Erythroblast (primary cell): ENCODE data around the gene SCFD2.

Experiments used
- GATA1 ChIP-seq: IDR thresholded peaks from 2 replicates; pipeline ENCODE4 v1.6.1; 2011; ENCODE audit warnings: low read depth, mild to moderate bottlenecking, control low read depth, low read length, moderate library complexity
- POLR2A ChIP-seq: IDR thresholded peaks from 2 replicates; pipeline ENCODE4 v1.6.1; 2011; ENCODE audit warnings: mild to moderate bottlenecking, low read length

DNA sequence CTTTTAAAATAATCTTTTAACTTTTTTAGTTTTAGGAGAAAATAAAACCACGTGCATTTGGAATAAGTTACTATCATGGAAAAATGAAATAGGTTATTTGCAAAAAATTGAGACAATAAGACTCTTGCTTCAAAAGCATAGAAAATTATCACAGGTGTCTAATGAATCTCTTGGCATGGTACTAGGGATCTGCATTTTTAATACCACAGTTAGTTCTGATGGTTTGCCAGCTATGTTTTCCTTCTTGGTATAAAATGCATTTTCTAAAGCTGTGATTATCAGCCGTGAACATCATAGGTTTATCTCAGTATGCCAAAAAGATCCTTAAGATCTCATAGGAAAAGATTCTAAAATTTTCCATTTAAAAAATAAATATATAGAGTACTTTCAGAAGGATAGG, 419.9 kb downstream of the SCFD2 start:
- TF ChIP-seq POLR2A, result no peak
- TF ChIP-seq GATA1, result no peak
